Activated CD8-positive, alpha-beta memory T cell treated with anti-CD3 and anti-CD28 coated beads for 4 hours (primary cell): ENCODE data around the gene TP53BP1.
"Not testable (repeated sequence)": the region's sequence is repeated elsewhere in the genome, so short reads cannot be mapped to it uniquely, and the experiment has no call there.

Source experiments
- DNase-seq, 2 donors: peaks; one replicate each; pipeline ENCODE4 v3.0.0-alpha.2; 2020; ENCODE audit warnings: low read depth in 2 of 2

Gene TP53BP1

DNA sequence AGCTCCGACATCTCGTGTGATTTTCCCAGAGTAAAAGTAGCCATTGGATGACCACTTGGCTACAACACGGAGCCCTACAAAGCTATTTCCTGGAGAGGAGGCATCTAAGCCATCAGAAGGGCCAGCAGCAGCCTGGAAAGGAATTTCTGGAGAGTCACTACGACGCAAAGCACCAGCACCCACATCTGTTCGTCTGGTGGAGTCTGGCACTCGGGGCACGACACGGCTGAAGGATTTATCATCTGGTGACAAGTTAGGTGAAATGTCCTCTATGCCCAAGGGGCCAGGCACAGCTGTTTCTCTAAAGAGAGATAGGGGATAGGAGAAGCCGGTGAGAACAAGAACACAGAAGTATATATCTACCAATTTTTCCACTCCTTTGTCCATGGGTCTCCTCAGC is 72.5 kb downstream of the TP53BP1 start:
- no peak for DNase-seq

- DNase-seq = no peak
These were observed 78.8 kb downstream of the TP53BP1 start for GRCh38 chr15:43414196-43414595.

DNA sequence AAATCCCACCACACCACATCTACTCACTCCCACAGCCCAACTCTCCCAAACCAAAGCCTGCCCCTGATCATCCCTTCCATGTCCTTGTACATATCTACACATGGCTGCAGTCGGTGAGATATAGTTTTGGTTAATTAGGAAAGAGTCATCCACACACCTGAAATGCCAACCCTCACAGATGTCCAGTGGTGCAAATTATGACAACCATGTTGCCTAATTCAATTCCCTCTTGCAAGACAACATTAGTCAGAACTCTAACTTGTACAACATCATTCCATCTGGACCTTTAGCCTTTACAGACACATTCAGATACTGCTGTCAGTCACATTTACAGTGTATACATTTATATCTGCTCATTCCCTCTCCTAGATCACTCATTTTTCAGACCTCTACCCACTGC is 80.9 kb downstream of the TP53BP1 start:
- no peak for DNase-seq

GRCh38 chr15:43410572-43411214 is 82.3 kb downstream of the TP53BP1 start:
- DNase-seq = no peak

GRCh38 chr15:43408789-43409188 is 84.2 kb downstream of the TP53BP1 start:
- DNase-seq = no peak

GRCh38 chr15:43406808-43407207 is 86.1 kb downstream of the TP53BP1 start:
- DNase-seq = no peak

DNA sequence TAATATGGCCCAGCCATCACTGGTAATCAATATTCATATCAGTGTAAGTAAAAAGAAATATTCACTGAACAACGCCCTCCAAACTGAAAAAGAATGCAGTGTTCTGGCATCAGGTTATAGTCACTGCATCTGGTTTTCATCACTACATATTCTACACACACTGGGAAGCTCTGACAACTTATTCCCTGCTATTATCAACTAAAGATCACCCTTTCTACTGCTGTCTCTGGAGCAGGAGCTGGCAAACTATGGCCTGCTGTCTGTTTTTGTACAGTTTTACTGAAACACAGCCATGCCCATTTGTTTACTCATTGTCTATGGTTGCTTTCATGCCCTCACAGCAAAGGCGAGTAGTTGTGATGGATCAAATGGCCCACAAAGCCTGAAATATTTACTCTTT is 86.8 kb downstream of the TP53BP1 start:
- DNase-seq = no peak

- DNase-seq = no peak
These were observed 88.8 kb downstream of the TP53BP1 start for GRCh38 chr15:43404130-43404529.

- no peak for DNase-seq
These were observed 89.3 kb downstream of the TP53BP1 start for GRCh38 chr15:43403616-43404015.

GRCh38 chr15:43402255-43402654 is 90.7 kb downstream of the TP53BP1 start:
- no peak for DNase-seq

GRCh38 chr15:43393592-43393991 is 99.4 kb downstream of the TP53BP1 start:
- not testable (repeated sequence) for DNase-seq

- no peak for DNase-seq
These were observed 102.2 kb downstream of the TP53BP1 start for GRCh38 chr15:43390723-43391122.

GRCh38 chr15:43383070-43383469 is 109.9 kb downstream of the TP53BP1 start:
- no peak for DNase-seq

- DNase-seq = no peak
These were observed 110.6 kb downstream of the TP53BP1 start for GRCh38 chr15:43382310-43382709.

DNA sequence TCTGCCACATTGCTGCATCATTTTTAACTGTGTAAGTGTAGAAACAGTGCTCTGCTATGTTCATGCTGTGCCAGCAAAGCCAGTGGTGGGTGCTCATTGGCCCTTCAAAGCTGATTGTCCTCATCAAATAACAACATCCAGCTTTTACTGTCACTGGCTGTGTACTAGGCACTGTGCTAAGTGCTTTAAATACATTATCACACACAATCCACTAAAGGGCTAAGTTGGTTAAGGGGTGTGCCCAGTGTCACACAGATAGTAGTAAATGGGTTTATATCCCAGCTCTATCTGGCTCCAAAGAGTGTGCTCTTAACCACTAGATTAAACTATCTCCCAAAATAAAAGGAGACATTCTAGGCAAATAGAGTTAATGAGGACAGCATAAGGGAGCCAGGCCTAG is 114.4 kb downstream of the TP53BP1 start:
- DNase-seq = no peak

- peak in 1 of 2 donors; percentile 5 for DNase-seq
These were observed 116.8 kb downstream of the TP53BP1 start for GRCh38 chr15:43376017-43376705.

GRCh38 chr15:43370975-43371974 is 121.7 kb downstream of the TP53BP1 start, which contains the start of the genes TUBGCP4 and ZSCAN29:
TSS of gene TUBGCP4 (plus strand) at chr15:43371101. CDS start at chr15:43371355, 254 bp downstream.
TSS of gene ZSCAN29 (minus strand) at chr15:43371043. CDS start at chr15:43369913, 1,130 bp downstream.
- peak; percentile 62 to 68 for DNase-seq

GRCh38 chr15:43370310-43370974 is 122.5 kb downstream of the TP53BP1 start:
- no peak for DNase-seq

GRCh38 chr15:43361313-43361903 is 131.5 kb downstream of the TP53BP1 start:
- DNase-seq = no peak

DNA sequence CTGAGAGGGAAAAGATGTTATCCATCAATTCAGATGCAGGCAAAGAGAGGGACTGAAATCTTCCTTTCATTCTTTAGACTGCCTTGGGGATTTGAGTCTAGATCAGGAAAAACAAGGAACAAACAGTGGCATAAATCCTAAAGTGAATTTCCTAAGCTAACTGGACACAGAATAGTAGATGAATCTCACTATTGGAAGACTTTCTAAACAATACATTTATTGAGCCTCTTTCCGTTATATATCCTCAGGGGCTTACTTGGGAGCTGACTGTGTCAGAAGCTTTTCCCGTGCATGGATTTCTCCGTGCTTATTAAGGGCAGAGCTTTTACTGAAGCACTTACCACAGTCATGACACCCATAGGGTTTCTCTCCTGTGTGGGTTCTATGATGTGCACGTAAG is 132.1 kb downstream of the TP53BP1 start:
- no peak for DNase-seq
